ENCODE data around the gene NPAS2. TPM values are rescaled to one million over a fixed set of nuclear protein-coding genes. Genes with fewer than 3 reads are reported as not detected.
A peak's percentile ranks its signal among the peaks of the same experiment; 100 is the strongest.

NPAS2 gene
- total RNA-seq, 4 donors from 2014 or later, result 14.1 to 45.8 (median 28.1) TPM

DNA sequence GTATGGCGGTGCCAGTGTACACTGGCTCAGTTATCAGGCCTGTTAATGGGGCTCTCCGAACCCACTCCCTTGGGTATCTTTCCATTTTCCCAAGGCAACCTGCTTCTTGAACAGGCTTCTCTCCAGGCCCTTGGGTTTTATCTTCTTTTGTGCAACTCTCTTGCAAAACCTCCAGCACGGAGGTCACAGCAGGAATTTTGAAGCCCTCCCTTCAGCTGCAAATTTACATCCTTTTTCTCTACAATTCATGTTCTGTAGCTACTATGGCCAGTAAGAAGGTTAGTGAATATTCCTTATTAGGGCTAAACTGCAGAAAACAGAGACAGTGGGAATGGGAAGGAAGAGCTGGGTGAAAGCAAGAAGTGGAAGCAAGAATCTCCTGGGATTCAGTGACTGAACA lies 10.4 kb upstream of the NPAS2 start:
- Histone ChIP-seq H3K9me3 (no peaks in the 10 kb centered on the region), H3K27ac (replicated peaks in 1 of 4) (no peak overlapping the region), H3K27me3 (no peaks in the 10 kb centered on the region), H3K4me1 (peaks cover 10 to 23% (median 13%) of the 10 kb centered on the region in 4 donors), H3K4me3 (no peak overlapping the region), H3K36me3 (no peaks in the 10 kb centered on the region)
- 85% methylated on average over 3 of the region's 3 CpGs for WGBS
- TF ChIP-seq EP300 (IDR thresholded peaks at IDR 0.05) (no peak), POLR2AphosphoS5 (IDR thresholded peaks at IDR 0.05) (no peak)
- intact Hi-C loops (cut with DNase I), result no loop called here
- no peak for DNase-seq (ENCODE audit: extremely low spot score)

DNA sequence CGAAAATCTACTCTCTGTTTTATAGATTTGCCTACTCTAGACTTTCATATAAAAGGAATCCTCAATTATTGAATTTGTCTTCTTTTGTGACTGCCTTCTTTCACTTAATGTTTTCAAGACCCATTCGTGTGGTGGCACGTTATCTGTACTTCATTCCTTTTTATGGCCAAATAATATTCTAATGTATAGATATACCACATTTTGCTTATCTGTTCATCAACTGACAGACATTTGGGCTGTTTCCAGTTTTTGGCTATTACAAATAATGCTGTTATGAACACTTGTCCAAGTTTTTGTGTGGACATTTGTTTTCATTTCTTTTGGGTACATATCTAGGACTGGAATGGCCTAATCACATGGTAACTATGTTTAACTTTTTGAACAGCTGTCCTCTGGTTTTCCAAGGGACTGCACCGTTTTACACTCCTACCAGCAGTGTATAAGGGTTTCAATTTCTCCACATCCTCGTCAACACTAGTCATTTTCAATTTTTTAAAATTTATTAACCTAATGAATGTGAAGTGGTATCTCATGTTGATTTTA lies 9.3 kb upstream of the NPAS2 start:
- H3K36me3 ChIP-seq, result no peaks in the 10 kb centered on the region
- intact Hi-C loops (cut with DNase I), result no loop called here
- TF ChIP-seq POLR2A (IDR thresholded peaks at IDR 0.05; ENCODE audit: low read depth) (no peak), POLR2AphosphoS5 (IDR thresholded peaks at IDR 0.05) (no peak), EP300 (IDR thresholded peaks at IDR 0.05) (no peak)
- TF ChIP-seq, protein P1, sequence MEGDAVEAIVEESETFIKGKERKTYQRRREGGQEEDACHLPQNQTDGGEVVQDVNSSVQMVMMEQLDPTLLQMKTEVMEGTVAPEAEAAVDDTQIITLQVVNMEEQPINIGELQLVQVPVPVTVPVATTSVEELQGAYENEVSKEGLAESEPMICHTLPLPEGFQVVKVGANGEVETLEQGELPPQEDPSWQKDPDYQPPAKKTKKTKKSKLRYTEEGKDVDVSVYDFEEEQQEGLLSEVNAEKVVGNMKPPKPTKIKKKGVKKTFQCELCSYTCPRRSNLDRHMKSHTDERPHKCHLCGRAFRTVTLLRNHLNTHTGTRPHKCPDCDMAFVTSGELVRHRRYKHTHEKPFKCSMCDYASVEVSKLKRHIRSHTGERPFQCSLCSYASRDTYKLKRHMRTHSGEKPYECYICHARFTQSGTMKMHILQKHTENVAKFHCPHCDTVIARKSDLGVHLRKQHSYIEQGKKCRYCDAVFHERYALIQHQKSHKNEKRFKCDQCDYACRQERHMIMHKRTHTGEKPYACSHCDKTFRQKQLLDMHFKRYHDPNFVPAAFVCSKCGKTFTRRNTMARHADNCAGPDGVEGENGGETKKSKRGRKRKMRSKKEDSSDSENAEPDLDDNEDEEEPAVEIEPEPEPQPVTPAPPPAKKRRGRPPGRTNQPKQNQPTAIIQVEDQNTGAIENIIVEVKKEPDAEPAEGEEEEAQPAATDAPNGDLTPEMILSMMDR (IDR thresholded peaks at IDR 0.05), result no peak

DNA sequence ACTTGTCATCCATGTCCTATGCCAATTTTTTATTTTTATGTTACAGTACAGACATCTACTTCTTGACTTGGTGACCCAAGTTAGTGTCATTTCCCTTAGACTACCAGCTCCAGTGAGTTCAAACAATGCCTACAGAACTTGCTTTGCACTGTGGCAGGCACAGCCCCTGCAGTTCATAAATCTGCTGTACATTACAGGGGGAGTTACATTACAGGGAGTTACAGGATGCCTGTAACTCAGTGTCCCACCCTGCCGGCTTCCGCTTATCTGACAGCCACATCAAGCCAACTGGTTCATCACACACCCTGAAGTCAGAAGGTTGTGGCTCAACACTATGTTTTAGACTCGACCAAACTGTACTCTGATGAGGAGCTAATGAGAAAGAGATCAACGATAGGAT lies 7.8 kb upstream of the NPAS2 start:
- Histone ChIP-seq H3K27me3 (no peaks in the 10 kb centered on the region), H3K4me1 (peaks cover 12 to 27% (median 16%) of the 10 kb centered on the region in 4 donors), H3K36me3 (no peaks in the 10 kb centered on the region), H3K4me3 (no peak overlapping the region), H3K27ac (replicated peaks in 1 of 4) (no peak overlapping the region), H3K9me3 (no peaks in the 10 kb centered on the region)
- WGBS, result 91% methylated on average over 4 of the region's 4 CpGs
- DNase-seq (ENCODE audit: extremely low spot score), result no peak
- TF ChIP-seq POLR2A (IDR thresholded peaks at IDR 0.05; ENCODE audit: low read depth), result no peak
- no peak for TF ChIP-seq EP300 (IDR thresholded peaks at IDR 0.05)
- TF ChIP-seq, protein P1 (IDR thresholded peaks at IDR 0.05), result no peak
- TF ChIP-seq POLR2AphosphoS5 (IDR thresholded peaks at IDR 0.05), result no peak
- intact Hi-C loops (cut with DNase I), result no loop called here

More for the DNA sequence above, 9.3 kb upstream of the NPAS2 start:
- Histone ChIP-seq H3K4me1 (peaks cover 12 to 27% (median 16%) of the 10 kb centered on the region in 4 donors), H3K9me3 (no peaks in the 10 kb centered on the region), H3K27me3 (no peaks in the 10 kb centered on the region), H3K4me3 (no peak overlapping the region), H3K27ac (replicated peaks in 1 of 4) (no peak overlapping the region)
- DNase-seq (ENCODE audit: extremely low spot score), result no peak
- WGBS, result 80% methylated on average over 5 of the region's 5 CpGs

DNA sequence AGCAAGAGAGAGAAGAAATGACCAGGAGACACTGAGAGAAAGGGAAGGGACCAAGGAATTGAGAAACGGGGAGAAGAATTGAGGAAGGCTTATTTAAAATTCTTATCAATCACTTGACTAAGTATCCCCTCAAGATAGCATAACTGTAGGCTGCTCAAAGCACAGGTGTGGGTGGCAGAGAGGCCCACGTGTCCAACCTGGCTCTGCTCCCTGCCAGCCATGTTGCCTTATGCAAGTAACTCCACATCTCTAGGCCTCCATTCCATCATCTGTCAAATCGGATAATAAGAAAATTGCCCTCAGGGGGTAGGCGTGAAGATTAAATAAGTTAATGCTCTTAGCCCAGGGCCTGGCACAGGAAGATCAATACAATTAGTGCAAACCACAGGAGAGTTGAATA lies 7.4 kb upstream of the NPAS2 start:
- WGBS, result 85% methylated on average over 4 of the region's 4 CpGs
- intact Hi-C loops (cut with DNase I), result no loop called here

DNA sequence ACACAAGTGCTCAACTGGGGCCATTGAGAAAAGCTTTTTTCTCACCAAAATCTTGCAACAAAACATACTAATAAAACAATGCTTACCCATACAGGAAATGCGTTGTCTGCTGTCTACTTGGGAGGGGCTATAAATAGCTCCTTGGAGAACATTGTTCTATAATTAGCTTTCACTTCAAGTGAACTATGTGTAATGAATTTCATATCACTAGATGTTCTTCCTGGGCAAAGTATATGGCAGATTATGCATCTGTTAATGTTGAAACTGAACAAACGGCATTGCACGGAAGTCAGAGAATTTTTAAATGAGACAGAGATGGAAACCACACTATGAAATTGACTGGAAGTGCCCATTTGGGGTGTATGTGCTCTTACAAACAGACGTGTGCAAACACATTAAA lies 6.4 kb upstream of the NPAS2 start:
- Histone ChIP-seq H3K4me1 (peaks cover 25 to 34% (median 27%) of the 10 kb centered on the region in 4 donors), H3K4me3 (no peak overlapping the region), H3K27ac (replicated peaks in 1 of 4) (peak overlapping the region in 1 of 4 donors; percentile 39), H3K9me3 (no peaks in the 10 kb centered on the region), H3K27me3 (no peaks in the 10 kb centered on the region), H3K36me3 (no peaks in the 10 kb centered on the region)
- no peak for DNase-seq (ENCODE audit: extremely low spot score)
- TF ChIP-seq, protein P1 (IDR thresholded peaks at IDR 0.05), result no peak
- no peak for TF ChIP-seq EP300 (IDR thresholded peaks at IDR 0.05)
- TF ChIP-seq POLR2AphosphoS5 (IDR thresholded peaks at IDR 0.05), result peak in 1 of 2 donors; percentile 27
- no peak for TF ChIP-seq POLR2A (IDR thresholded peaks at IDR 0.05; ENCODE audit: low read depth)
- WGBS, result 35% methylated on average over 4 of the region's 4 CpGs
- intact Hi-C loops (cut with DNase I), result no loop called here

More for the DNA sequence above, 7.4 kb upstream of the NPAS2 start:
- TF ChIP-seq POLR2AphosphoS5 (IDR thresholded peaks at IDR 0.05) (no peak), EP300 (IDR thresholded peaks at IDR 0.05) (no peak), POLR2A (IDR thresholded peaks at IDR 0.05; ENCODE audit: low read depth) (no peak)
- TF ChIP-seq, protein P1 (IDR thresholded peaks at IDR 0.05), result no peak
- H3K9me3 ChIP-seq, result no peaks in the 10 kb centered on the region
- no peaks in the 10 kb centered on the region for H3K36me3 ChIP-seq
- H3K4me3 ChIP-seq, result no peak overlapping the region
- no peaks in the 10 kb centered on the region for H3K27me3 ChIP-seq
- peaks cover 16 to 27% (median 18%) of the 10 kb centered on the region in 4 donors for H3K4me1 ChIP-seq
- H3K27ac ChIP-seq (replicated peaks in 1 of 4), result no peak overlapping the region
- DNase-seq (ENCODE audit: extremely low spot score), result no peak

Measured in esophagus muscularis mucosa (tissue), 4 donors.